Measurements from ENCODE around the gene HDAC4. TPM values are rescaled to one million over a fixed set of nuclear protein-coding genes. Genes with fewer than 3 reads are reported as not detected.

HDAC4 gene
- total RNA-seq, 4 donors from 2014 or later, result 21.6 to 72.7 (median 35.2) TPM

DNA sequence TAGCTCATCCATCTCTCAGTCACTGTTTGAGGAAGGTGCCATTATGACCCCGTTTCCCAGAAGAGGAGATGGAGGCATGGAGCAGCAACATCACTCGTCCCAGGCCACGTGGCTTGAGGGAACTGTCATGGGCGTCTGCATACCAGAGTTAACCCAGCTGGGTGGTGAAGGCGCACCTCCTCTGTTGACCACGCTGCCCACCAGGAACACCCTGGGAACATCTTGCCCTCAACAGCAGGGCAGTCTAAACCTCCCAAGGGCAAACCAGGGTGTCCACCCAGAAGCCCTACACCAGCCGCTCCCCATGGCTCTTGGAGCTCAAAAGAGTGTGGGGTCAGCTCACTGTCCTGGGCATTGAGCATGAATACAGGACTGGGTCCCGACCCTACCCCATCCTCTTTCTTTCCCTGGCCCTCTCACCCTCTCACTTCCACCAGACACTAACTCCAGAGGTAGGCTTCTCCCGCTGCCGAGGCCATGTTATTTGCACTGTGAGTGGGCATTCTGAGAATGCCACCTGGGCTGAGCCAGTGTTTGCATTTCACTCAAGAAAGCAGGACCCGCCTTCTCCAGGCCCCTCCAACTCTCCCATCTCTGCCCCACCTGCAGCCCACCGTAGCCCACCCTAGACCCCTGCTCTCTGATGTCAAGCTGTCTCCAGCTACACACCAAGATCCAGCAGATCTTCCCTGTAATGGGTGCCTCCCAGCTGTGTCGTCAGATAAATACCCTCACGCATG is 259.6 kb downstream of the HDAC4 start:
- TF ChIP-seq POLR2A (IDR thresholded peaks at IDR 0.05), result no peak
- TF ChIP-seq, protein P1, sequence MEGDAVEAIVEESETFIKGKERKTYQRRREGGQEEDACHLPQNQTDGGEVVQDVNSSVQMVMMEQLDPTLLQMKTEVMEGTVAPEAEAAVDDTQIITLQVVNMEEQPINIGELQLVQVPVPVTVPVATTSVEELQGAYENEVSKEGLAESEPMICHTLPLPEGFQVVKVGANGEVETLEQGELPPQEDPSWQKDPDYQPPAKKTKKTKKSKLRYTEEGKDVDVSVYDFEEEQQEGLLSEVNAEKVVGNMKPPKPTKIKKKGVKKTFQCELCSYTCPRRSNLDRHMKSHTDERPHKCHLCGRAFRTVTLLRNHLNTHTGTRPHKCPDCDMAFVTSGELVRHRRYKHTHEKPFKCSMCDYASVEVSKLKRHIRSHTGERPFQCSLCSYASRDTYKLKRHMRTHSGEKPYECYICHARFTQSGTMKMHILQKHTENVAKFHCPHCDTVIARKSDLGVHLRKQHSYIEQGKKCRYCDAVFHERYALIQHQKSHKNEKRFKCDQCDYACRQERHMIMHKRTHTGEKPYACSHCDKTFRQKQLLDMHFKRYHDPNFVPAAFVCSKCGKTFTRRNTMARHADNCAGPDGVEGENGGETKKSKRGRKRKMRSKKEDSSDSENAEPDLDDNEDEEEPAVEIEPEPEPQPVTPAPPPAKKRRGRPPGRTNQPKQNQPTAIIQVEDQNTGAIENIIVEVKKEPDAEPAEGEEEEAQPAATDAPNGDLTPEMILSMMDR (IDR thresholded peaks at IDR 0.05), result no peak
- no peak for DNase-seq
- peaks cover 10 to 100% (median 10%) of the 10 kb centered on the region in 3 donors for H3K36me3 ChIP-seq

DNA sequence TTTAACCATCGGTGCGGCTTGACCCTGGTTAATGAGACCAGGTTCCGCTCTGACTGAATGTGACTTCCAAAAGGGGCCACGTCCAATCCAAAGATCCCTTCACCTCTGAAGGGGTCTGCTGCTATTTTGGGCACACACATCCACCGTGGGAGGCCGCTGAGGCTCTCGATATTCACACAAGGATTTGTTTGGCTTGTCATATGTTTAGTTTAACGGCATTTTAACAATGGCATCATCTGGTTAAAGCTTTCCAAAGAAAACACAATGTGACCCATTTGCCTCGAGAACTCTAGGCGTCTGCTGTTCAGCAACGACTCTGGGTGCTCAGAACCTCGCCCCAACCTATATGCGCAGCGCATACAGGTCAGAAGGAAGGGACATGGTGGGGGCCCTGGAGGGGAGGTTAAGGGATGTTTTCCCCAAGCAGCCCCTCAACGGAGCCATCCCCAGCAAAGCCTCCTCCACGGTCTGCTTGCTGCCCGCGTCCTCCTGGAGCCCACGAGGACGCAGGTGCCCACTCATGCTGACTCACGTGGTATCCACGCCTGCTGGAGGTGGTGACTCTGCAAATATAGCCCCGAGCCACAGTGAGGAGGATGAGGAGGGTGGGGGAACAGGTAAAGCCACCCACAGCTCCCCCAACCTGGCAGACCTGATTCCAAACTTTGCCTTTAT is 260.3 kb downstream of the HDAC4 start:
- Histone ChIP-seq H3K4me3 (no peak overlapping the region), H3K27ac (peak overlapping the region in 1 of 4 donors; percentile 15), H3K9me3 (no peaks in the 10 kb centered on the region), H3K27me3 (no peaks in the 10 kb centered on the region), H3K4me1 (peaks cover 0 to 22% (median 0%) of the 10 kb centered on the region in 3 donors), H3K36me3 (peaks cover 7 to 100% (median 11%) of the 10 kb centered on the region in 3 donors)
- 78 to 85% methylated on average over 12 to 21 of the region's 23 CpGs for WGBS, 2 donors
- DNase-seq, result no peak
- intact Hi-C loops (cut with DNase I), result no loop called here
- TF ChIP-seq, protein P1 (IDR thresholded peaks at IDR 0.05), result no peak
- TF ChIP-seq POLR2A (IDR thresholded peaks at IDR 0.05), result no peak

More for the DNA sequence above, 259.6 kb downstream of the HDAC4 start:
- peaks cover 0 to 22% (median 0%) of the 10 kb centered on the region in 3 donors for H3K4me1 ChIP-seq
- intact Hi-C loops (cut with DNase I), result no loop called here
- H3K27ac ChIP-seq, result peak overlapping the region in 1 of 4 donors; percentile 15
- H3K4me3 ChIP-seq, result no peak overlapping the region
- no peaks in the 10 kb centered on the region for H3K27me3 ChIP-seq
- 95 to 98% methylated on average over 8 of the region's 14 CpGs for WGBS, 2 donors
- H3K9me3 ChIP-seq, result no peaks in the 10 kb centered on the region

DNA sequence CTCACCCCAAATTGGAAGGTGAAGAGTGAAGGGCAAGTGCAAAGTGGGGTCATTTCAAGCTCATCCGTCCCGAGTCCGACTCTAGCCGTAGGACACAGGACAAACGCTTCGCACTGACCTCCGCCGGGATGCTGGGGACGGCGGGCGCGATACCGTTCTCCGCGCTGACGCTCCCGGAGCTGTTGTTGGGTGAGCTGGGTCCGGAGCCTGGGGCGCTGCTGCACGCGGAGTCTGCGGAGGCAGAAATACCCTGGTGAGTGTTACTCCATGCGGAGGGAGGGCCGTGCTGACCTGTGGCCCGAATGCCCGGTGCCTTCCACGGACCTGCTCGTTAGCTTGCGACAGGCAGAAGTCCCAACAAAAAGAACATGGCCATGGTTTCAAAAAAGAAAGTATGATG is 261.3 kb downstream of the HDAC4 start:
- intact Hi-C loops (cut with DNase I), result no loop called here
- peaks cover 7 to 100% (median 12%) of the 10 kb centered on the region in 3 donors for H3K36me3 ChIP-seq

DNA sequence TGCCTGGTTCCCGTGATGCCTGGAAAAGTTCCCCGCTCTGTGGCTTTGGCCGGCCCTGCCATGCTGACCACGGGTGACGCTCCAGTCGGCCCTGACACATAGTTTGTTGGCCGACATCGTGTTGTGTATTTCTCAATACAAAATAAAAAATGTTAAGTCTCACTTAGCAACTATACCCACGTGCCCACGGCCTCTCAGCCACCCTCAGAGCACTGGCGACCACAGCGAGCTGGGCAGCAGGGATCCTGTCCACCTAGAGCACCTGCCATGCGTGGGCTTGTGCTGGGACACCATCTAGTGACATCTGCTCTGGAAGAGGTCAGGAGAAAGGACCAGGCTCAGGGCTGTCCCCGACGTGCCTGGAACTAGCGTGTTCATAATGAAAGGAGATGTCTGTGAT is 261.7 kb downstream of the HDAC4 start:
- no peak overlapping the region for H3K4me3 ChIP-seq
- no peak for TF ChIP-seq POLR2A (IDR thresholded peaks at IDR 0.05)
- TF ChIP-seq, protein P1 (IDR thresholded peaks at IDR 0.05), result no peak
- no peaks in the 10 kb centered on the region for H3K9me3 ChIP-seq
- H3K36me3 ChIP-seq, result peaks cover 12 to 100% (median 16%) of the 10 kb centered on the region in 3 donors
- peaks cover 0 to 12% (median 0%) of the 10 kb centered on the region in 3 donors for H3K4me1 ChIP-seq
- 88 to 94% methylated on average over 10 of the region's 16 CpGs for WGBS, 2 donors
- peak overlapping the region in 3 of 4 donors; percentile 9 to 49 (median 19) for H3K27ac ChIP-seq
- DNase-seq, result no peak
- intact Hi-C loops (cut with DNase I), result no loop called here
- H3K27me3 ChIP-seq, result no peaks in the 10 kb centered on the region

More for the DNA sequence above, 261.3 kb downstream of the HDAC4 start:
- TF ChIP-seq, protein P1 (IDR thresholded peaks at IDR 0.05), result no peak
- no peak for TF ChIP-seq POLR2A (IDR thresholded peaks at IDR 0.05)
- no peak overlapping the region for H3K4me3 ChIP-seq
- 94 to 96% methylated on average over 15 to 26 of the region's 29 CpGs for WGBS, 2 donors
- peaks cover 0 to 17% (median 0%) of the 10 kb centered on the region in 3 donors for H3K4me1 ChIP-seq
- H3K9me3 ChIP-seq, result no peaks in the 10 kb centered on the region
- H3K27ac ChIP-seq, result peak overlapping the region in 1 of 4 donors; percentile 49
- no peaks in the 10 kb centered on the region for H3K27me3 ChIP-seq
- DNase-seq, result no peak

DNA sequence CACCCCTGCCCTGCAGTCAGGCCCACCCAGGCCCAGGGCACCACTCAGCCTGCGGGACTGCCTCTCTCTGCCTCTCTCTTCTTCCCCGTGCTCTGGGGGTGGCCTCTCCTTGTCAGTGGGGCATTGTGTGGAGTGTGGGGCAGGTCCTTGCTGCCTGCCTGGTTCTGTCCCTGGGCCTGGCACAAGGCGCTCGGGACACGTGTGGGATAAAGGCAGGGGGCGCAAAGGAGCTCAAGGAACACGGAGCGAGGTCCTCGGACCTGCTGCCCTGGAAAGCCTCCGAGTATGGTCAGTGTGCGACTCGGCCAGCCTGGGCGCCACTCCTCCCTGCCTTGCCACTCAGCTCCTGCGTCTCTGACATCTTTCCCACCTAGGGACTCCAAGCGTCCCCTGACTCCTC is 262.2 kb downstream of the HDAC4 start:
- no peaks in the 10 kb centered on the region for H3K27me3 ChIP-seq
- peaks cover 0 to 8% (median 0%) of the 10 kb centered on the region in 3 donors for H3K4me1 ChIP-seq
- no peaks in the 10 kb centered on the region for H3K9me3 ChIP-seq
- TF ChIP-seq POLR2A (IDR thresholded peaks at IDR 0.05), result no peak
- peaks cover 17 to 100% (median 21%) of the 10 kb centered on the region in 3 donors for H3K36me3 ChIP-seq
- DNase-seq, result no peak
- WGBS, 2 donors, result 83 to 86% methylated on average over 5 to 8 of the region's 15 CpGs
- intact Hi-C loops (cut with DNase I), result no loop called here
- peak overlapping the region in 3 of 4 donors; percentile 19 to 49 (median 49) for H3K27ac ChIP-seq
- no peak overlapping the region for H3K4me3 ChIP-seq
